Measurements from ENCODE around the gene RABGAP1L. TPM values are rescaled to one million over a fixed set of nuclear protein-coding genes. Genes with fewer than 3 reads are reported as not detected.

RABGAP1L gene
- total and polyA plus RNA-seq, 10 of the 15 experiments (the other 5 are each of a cell fraction or from before 2014, with no cell fraction given), result 5.8 to 194 (median 113) TPM

DNA sequence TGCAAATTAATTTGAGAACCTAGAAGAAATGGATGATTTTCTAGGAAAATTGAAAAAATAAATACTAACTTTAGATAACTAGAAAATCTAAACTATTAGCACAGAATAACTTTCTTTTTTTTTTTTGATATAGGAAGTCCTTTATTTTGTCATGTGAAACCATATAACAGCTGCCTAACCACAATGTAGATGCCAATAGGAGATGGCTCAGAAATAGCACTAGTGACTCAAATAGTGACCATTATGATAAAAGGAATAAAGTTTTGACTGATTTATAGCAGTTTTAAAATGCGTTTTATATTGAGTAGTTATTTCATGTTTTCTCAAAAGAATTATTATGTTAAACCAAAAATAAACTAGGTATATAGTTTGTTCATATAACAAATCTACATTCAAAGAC is 682.4 kb downstream of the RABGAP1L start (continued):
- TF ChIP-seq, protein P1, sequence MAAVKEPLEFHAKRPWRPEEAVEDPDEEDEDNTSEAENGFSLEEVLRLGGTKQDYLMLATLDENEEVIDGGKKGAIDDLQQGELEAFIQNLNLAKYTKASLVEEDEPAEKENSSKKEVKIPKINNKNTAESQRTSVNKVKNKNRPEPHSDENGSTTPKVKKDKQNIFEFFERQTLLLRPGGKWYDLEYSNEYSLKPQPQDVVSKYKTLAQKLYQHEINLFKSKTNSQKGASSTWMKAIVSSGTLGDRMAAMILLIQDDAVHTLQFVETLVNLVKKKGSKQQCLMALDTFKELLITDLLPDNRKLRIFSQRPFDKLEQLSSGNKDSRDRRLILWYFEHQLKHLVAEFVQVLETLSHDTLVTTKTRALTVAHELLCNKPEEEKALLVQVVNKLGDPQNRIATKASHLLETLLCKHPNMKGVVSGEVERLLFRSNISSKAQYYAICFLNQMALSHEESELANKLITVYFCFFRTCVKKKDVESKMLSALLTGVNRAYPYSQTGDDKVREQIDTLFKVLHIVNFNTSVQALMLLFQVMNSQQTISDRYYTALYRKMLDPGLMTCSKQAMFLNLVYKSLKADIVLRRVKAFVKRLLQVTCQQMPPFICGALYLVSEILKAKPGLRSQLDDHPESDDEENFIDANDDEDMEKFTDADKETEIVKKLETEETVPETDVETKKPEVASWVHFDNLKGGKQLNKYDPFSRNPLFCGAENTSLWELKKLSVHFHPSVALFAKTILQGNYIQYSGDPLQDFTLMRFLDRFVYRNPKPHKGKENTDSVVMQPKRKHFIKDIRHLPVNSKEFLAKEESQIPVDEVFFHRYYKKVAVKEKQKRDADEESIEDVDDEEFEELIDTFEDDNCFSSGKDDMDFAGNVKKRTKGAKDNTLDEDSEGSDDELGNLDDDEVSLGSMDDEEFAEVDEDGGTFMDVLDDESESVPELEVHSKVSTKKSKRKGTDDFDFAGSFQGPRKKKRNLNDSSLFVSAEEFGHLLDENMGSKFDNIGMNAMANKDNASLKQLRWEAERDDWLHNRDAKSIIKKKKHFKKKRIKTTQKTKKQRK (IDR thresholded peaks at IDR 0.05; ENCODE audit: low read depth, low read length), result no peak
- TF ChIP-seq FOXM1 (IDR thresholded peaks at IDR 0.05; ENCODE audit: low read depth, low read length) (peak; percentile 84; the same call in 1 of the 2 replicates), TCF3 (IDR thresholded peaks at IDR 0.05; ENCODE audit: borderline replicate concordance, insufficient read depth, low read depth, low read length) (no peak), MEF2A (IDR thresholded peaks at IDR 0.05; ENCODE audit: insufficient read depth, low read depth, low read length) (peak; percentile 89), ZZZ3 (IDR thresholded peaks at IDR 0.05; ENCODE audit: control insufficient read depth, insufficient read length, low read depth) (no peak), RAD51 (IDR thresholded peaks at IDR 0.05) (no peak), SIX5 (IDR thresholded peaks at IDR 0.05; ENCODE audit: low read depth, low read length, severe bottlenecking) (no peak), CREM (IDR thresholded peaks at IDR 0.05; ENCODE audit: low read depth) (0 out of 2 replicates have a peak, but pooled peaks have one; percentile 15), CBX5 (IDR thresholded peaks at IDR 0.05; ENCODE audit: low read depth) (no peak), FOS (IDR thresholded peaks at IDR 0.05; ENCODE audit: borderline replicate concordance, extremely low read depth, insufficient read length) (no peak), CBFB (IDR thresholded peaks at IDR 0.05; ENCODE audit: low read depth) (peak; percentile 58; the same call in 1 of the 2 replicates), IKZF2 (IDR thresholded peaks at IDR 0.05) (peak; percentile 34 to 56; a peak in 3 of 4 replicates), BHLHE40 (IDR thresholded peaks at IDR 0.05; ENCODE audit: borderline replicate concordance in 1 of 2, low read depth in 2 of 2, low read length in 1 of 2) (0 out of 4 replicates have a peak, but pooled peaks of 1 of the 2 experiments have one; percentile 30), IRF4 (IDR thresholded peaks at IDR 0.05; ENCODE audit: low read depth, low read length) (no peak), MXI1 (IDR thresholded peaks at IDR 0.05; ENCODE audit: low read depth, low read length) (no peak), MEF2B (IDR thresholded peaks at IDR 0.05; ENCODE audit: partially characterized antibody, poor library complexity, severe bottlenecking) (peak; percentile 68), PAX8 (IDR thresholded peaks at IDR 0.05) (no peak), SUZ12 (IDR thresholded peaks at IDR 0.05; ENCODE audit: unreplicated experiment) (no peak), RBBP5 (conservative IDR thresholded peaks at IDR 0.05) (no peak), PML (IDR thresholded peaks at IDR 0.05; ENCODE audit: low read length) (no peak)
- TF ChIP-seq, protein P2, sequence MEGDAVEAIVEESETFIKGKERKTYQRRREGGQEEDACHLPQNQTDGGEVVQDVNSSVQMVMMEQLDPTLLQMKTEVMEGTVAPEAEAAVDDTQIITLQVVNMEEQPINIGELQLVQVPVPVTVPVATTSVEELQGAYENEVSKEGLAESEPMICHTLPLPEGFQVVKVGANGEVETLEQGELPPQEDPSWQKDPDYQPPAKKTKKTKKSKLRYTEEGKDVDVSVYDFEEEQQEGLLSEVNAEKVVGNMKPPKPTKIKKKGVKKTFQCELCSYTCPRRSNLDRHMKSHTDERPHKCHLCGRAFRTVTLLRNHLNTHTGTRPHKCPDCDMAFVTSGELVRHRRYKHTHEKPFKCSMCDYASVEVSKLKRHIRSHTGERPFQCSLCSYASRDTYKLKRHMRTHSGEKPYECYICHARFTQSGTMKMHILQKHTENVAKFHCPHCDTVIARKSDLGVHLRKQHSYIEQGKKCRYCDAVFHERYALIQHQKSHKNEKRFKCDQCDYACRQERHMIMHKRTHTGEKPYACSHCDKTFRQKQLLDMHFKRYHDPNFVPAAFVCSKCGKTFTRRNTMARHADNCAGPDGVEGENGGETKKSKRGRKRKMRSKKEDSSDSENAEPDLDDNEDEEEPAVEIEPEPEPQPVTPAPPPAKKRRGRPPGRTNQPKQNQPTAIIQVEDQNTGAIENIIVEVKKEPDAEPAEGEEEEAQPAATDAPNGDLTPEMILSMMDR (IDR thresholded peaks at IDR 0.05 in 2 of 3, conservative IDR thresholded peaks at IDR 0.05 in 1 of 3; ENCODE audit: control insufficient read depth in 2 of 3, extremely low read depth in 1 of 3, insufficient read depth in 1 of 3, low read depth in 3 of 3, low read length in 3 of 3), result no peak
- TF ChIP-seq, protein P3, sequence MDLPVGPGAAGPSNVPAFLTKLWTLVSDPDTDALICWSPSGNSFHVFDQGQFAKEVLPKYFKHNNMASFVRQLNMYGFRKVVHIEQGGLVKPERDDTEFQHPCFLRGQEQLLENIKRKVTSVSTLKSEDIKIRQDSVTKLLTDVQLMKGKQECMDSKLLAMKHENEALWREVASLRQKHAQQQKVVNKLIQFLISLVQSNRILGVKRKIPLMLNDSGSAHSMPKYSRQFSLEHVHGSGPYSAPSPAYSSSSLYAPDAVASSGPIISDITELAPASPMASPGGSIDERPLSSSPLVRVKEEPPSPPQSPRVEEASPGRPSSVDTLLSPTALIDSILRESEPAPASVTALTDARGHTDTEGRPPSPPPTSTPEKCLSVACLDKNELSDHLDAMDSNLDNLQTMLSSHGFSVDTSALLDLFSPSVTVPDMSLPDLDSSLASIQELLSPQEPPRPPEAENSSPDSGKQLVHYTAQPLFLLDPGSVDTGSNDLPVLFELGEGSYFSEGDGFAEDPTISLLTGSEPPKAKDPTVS (IDR thresholded peaks at IDR 0.05; ENCODE audit: low read depth, low read length), result no peak
- TF ChIP-seq, protein P4, sequence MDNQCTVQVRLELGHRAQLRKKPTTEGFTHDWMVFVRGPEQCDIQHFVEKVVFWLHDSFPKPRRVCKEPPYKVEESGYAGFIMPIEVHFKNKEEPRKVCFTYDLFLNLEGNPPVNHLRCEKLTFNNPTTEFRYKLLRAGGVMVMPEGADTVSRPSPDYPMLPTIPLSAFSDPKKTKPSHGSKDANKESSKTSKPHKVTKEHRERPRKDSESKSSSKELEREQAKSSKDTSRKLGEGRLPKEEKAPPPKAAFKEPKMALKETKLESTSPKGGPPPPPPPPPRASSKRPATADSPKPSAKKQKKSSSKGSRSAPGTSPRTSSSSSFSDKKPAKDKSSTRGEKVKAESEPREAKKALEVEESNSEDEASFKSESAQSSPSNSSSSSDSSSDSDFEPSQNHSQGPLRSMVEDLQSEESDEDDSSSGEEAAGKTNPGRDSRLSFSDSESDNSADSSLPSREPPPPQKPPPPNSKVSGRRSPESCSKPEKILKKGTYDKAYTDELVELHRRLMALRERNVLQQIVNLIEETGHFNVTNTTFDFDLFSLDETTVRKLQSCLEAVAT (IDR thresholded peaks at IDR 0.05), result no peak

Data from GM12878 (cell line).